B cell (primary cell): ENCODE data around the gene HS3ST3A1.

Source experiments
- CTCF ChIP-seq: fragments of 200-600 bp; IDR thresholded peaks from one replicate; pipeline ENCODE4 v1.8.0; 2022; ENCODE audit warnings: antibody characterized with exemption, mild to moderate bottlenecking
- EZH2 ChIP-seq: IDR thresholded peaks from 2 replicates; pipeline ENCODE4 v1.6.1; 2012; ENCODE audit warnings: borderline replicate concordance, low read depth, mild to moderate bottlenecking, moderate library complexity, low read length; ENCODE audit not compliant: insufficient read depth, poor library complexity, severe bottlenecking

DNA sequence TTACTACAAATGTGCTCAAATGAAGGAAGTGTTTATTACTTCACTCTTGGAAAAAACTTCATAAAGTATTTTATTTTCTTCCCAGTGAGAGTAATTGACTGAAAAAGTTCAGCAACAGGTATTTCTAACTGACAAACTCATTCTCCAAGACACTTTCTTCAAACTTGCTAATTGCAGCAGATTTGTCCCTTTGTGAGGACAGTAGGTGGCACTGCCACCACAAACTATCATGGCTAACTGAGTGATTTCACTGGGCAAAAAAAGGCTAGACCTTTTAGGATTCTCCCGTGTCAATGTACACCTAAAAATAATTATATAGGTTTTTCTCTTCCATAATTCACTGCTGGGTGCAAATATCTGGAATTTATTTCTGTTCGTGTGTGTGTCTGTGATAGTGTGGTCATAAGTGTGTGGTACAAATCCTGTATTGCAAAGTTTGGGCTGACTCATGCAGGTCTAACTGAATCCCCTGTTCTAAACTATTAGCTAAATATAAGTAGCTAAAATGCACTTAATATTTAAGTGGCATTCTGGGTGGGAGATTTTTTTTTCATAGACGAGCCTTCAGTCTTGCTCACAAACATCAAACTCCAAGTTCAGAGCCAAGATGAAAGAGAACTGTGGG lies 3.9 kb downstream of the HS3ST3A1 start:
- TF ChIP-seq CTCF, result peak; percentile 67
- TF ChIP-seq EZH2, result no peak
